Right lobe of liver (tissue), 4 donors: ENCODE data around the gene LETM1.

ENCODE experiments used
- POLR2A ChIP-seq: fragments of 450-650 bp; IDR thresholded peaks from one replicate; pipeline ENCODE4 v1.6.1; 2017; ENCODE audit warnings: antibody characterized with exemption, mild to moderate bottlenecking
- TF ChIP-seq, protein P1 (sequence below), 4 donors: fragments of 200-600 bp in 3 of 4; fragments of 450-650 bp in 1 of 4; IDR thresholded peaks; one replicate each; pipeline versions ENCODE4 v1.5.1 to v1.8.0; 2016 to 2022; ENCODE audit warnings: antibody characterized with exemption in 4 of 4, mild to moderate bottlenecking in 2 of 4
- donor health status: DM: no; HTN: no; CAD: no.
- donor health status: DM: no; HTN: no; CAD: no.
- donor health status: DM: no; HTN: yes; CAD: no.

DNA sequence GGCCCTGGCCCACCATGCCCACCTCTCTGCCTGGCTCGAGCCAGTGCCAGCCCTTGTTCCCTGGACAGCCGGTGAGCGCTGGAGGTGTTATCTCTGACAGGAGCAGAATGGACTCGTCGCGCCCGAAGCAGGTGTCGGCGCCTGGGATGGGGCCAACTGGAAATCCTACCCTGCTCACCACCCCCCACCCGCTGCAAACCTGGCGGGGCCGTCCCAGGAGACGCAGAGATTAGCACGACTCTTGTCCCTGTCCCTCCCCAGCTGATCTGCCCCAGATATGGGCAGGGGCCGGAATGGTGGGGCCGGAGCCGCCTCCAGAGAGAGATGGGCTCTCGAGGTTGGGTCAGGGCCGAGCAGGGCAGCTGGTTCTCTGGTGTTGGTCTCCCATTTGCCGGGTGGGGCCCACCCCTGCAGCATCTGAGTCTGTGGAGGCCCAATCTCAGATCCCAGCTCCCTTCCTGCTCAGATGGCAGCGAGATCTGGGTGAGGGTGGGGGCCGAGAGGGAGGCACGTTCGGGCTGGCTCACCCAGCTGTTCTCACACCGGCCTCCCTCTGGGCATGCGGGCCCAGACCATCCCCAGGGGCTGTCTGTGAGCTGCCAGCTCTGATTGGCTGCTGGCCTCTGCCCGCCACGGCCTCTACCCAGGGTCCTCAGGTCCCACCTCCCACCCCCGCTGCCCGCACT is 83.0 kb downstream of the LETM1 start:
- no peak for TF ChIP-seq POLR2A
- TF ChIP-seq, protein P1, sequence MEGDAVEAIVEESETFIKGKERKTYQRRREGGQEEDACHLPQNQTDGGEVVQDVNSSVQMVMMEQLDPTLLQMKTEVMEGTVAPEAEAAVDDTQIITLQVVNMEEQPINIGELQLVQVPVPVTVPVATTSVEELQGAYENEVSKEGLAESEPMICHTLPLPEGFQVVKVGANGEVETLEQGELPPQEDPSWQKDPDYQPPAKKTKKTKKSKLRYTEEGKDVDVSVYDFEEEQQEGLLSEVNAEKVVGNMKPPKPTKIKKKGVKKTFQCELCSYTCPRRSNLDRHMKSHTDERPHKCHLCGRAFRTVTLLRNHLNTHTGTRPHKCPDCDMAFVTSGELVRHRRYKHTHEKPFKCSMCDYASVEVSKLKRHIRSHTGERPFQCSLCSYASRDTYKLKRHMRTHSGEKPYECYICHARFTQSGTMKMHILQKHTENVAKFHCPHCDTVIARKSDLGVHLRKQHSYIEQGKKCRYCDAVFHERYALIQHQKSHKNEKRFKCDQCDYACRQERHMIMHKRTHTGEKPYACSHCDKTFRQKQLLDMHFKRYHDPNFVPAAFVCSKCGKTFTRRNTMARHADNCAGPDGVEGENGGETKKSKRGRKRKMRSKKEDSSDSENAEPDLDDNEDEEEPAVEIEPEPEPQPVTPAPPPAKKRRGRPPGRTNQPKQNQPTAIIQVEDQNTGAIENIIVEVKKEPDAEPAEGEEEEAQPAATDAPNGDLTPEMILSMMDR (IDR thresholded peaks at IDR 0.05): no peak
